ENCODE measurements around the gene UXS1.

- TF ChIP-seq CTCF (IDR thresholded peaks at IDR 0.05; ENCODE audit: extremely low read depth in 1 of 2, insufficient read depth in 1 of 2, low read depth in 1 of 2, low read length in 2 of 2) (no peak), POLR2A (IDR thresholded peaks at IDR 0.05; ENCODE audit: low read depth, low read length) (no peak)
These were observed 150.1 kb downstream of the UXS1 start for GRCh38 chr2:106044021-106044420.
